GM19324 (cell line): ENCODE data around the gene S100G.

Experiments used
- ATAC-seq: cut with Tn5 transposase; IDR thresholded peaks from one replicate; pipeline ENCODE4 v1.9.1; 2021; ENCODE audit warnings: mild to moderate bottlenecking, moderate library complexity; ENCODE audit not compliant: unreplicated experiment, low FRiP score

The S100G gene

GRCh38 chrX:16702700-16703599 is 53.0 kb downstream of the S100G start:
- no peak for ATAC-seq
